ENCODE data around the gene SIGLECL1.
"Not testable (repeated sequence)": the region's sequence is repeated elsewhere in the genome, so short reads cannot be mapped to it uniquely, and the experiment has no call there.

The SIGLECL1 gene

GRCh38 chr19:51250786-51251467, at the start of gene SIGLECL1:
TSS of gene SIGLECL1 (plus strand) at chr19:51251080. CDS start at chr19:51264073, 12,993 bp downstream.
- no peak for DNase-seq (ENCODE audit: low read depth)
- TF ChIP-seq CTCF (IDR thresholded peaks at IDR 0.05; ENCODE audit: low read length, missing control alignments) = no peak
- no peak within 1 kb of the TSS for H3K4me3 ChIP-seq (replicated peaks; ENCODE audit: low read depth, low read length)

GRCh38 chr19:51201712-51202111, 49.2 kb upstream of the SIGLECL1 start:
- no peak for TF ChIP-seq CTCF (IDR thresholded peaks at IDR 0.05; ENCODE audit: low read length, missing control alignments)

GRCh38 chr19:51203916-51204315, 47.0 kb upstream of the SIGLECL1 start:
- no peak for TF ChIP-seq CTCF (IDR thresholded peaks at IDR 0.05; ENCODE audit: low read length, missing control alignments)
- DNase-seq (ENCODE audit: low read depth) = no peak
- H3K4me3 ChIP-seq (replicated peaks; ENCODE audit: low read depth, low read length) = no peak overlapping the region

More at GRCh38 chr19:51201712-51202111, 49.2 kb upstream of the SIGLECL1 start:
- DNase-seq (ENCODE audit: low read depth) = no peak
- H3K4me3 ChIP-seq (replicated peaks; ENCODE audit: low read depth, low read length) = no peak overlapping the region

- no peak for DNase-seq (ENCODE audit: low read depth)
- no peak for TF ChIP-seq CTCF (IDR thresholded peaks at IDR 0.05; ENCODE audit: low read length, missing control alignments)
Measured at GRCh38 chr19:51204321-51204720, 46.6 kb upstream of the SIGLECL1 start.

GRCh38 chr19:51207747-51208146, 43.1 kb upstream of the SIGLECL1 start:
- no peak overlapping the region for H3K4me3 ChIP-seq (replicated peaks; ENCODE audit: low read depth, low read length)
- no peak for TF ChIP-seq CTCF (IDR thresholded peaks at IDR 0.05; ENCODE audit: low read length, missing control alignments)
- DNase-seq (ENCODE audit: low read depth) = no peak

More at GRCh38 chr19:51204321-51204720, 46.6 kb upstream of the SIGLECL1 start:
- no peak overlapping the region for H3K4me3 ChIP-seq (replicated peaks; ENCODE audit: low read depth, low read length)

GRCh38 chr19:51210191-51210784, 40.6 kb upstream of the SIGLECL1 start:
- no peak overlapping the region for H3K4me3 ChIP-seq (replicated peaks; ENCODE audit: low read depth, low read length)
- TF ChIP-seq CTCF (IDR thresholded peaks at IDR 0.05; ENCODE audit: low read length, missing control alignments) = no peak

GRCh38 chr19:51210874-51211361, 40.0 kb upstream of the SIGLECL1 start:
- not testable (repeated sequence) for H3K4me3 ChIP-seq (replicated peaks; ENCODE audit: low read depth, low read length); DNase-seq (ENCODE audit: low read depth)

More at GRCh38 chr19:51210191-51210784, 40.6 kb upstream of the SIGLECL1 start:
- DNase-seq (ENCODE audit: low read depth) = no peak

Data from fibroblast of pulmonary artery (primary cell).